ENCODE measurements around the gene TMEM17. TPM values are rescaled to one million over a fixed set of nuclear protein-coding genes. Genes with fewer than 3 reads are reported as not detected.
A peak's percentile ranks its signal among the peaks of the same experiment; 100 is the strongest.

The TMEM17 gene
- total RNA-seq, 1 donor from 2014 or later: 4.2 TPM

GRCh38 chr2:62460175-62460574 is 45.8 kb downstream of the TMEM17 start:
- Mint-ChIP-seq H3K36me3 (no peaks in the 10 kb centered on the region), H3K9me3 (no peaks in the 10 kb centered on the region), H3K27me3 (no peaks in the 10 kb centered on the region), H3K4me3 (no peak overlapping the region), H3K27ac (no peak overlapping the region), H3K4me1 (ENCODE audit: unreplicated experiment) (peaks cover 29% of the 10 kb centered on the region)
- no peak for TF ChIP-seq CTCF (conservative IDR thresholded peaks at IDR 0.05)
- DNase-seq (ENCODE audit: extremely low spot score, unreplicated experiment): no peak

DNA sequence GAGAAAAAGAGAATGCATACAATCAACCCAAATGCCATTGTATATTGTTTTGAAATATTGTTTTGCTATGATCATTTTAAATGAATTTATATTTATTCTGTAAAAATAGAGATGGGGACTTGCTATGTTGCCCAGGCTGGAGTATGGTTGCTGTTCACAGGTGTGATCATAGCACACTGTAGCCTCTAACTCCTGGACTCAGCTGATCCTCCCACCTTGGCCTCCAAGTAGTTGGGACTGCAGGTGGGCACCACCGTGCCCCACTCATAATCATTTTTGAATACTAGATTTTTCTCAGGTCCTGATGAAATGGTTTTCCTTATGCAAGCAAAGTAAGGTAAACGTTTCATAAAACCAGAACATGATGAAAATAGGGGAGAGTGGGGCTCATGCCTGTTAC is 46.3 kb downstream of the TMEM17 start:
- Mint-ChIP-seq H3K4me1 (ENCODE audit: unreplicated experiment) (peaks cover 25% of the 10 kb centered on the region), H3K27ac (no peak overlapping the region), H3K9me3 (no peaks in the 10 kb centered on the region), H3K27me3 (no peaks in the 10 kb centered on the region), H3K4me3 (no peak overlapping the region), H3K36me3 (no peaks in the 10 kb centered on the region)
- DNase-seq (ENCODE audit: extremely low spot score, unreplicated experiment): no peak
- TF ChIP-seq CTCF (conservative IDR thresholded peaks at IDR 0.05): no peak

- TF ChIP-seq CTCF (conservative IDR thresholded peaks at IDR 0.05): no peak
- no peak overlapping the region for H3K4me3 Mint-ChIP-seq
- no peaks in the 10 kb centered on the region for H3K36me3 Mint-ChIP-seq
- H3K27ac Mint-ChIP-seq: no peak overlapping the region
- H3K9me3 Mint-ChIP-seq: no peaks in the 10 kb centered on the region
- H3K4me1 Mint-ChIP-seq (ENCODE audit: unreplicated experiment): peaks cover 20% of the 10 kb centered on the region
- DNase-seq (ENCODE audit: extremely low spot score, unreplicated experiment): no peak
- no peaks in the 10 kb centered on the region for H3K27me3 Mint-ChIP-seq
Measured at GRCh38 chr2:62459106-62459505, 46.9 kb downstream of the TMEM17 start.

- peaks cover 18% of the 10 kb centered on the region for H3K4me1 Mint-ChIP-seq (ENCODE audit: unreplicated experiment)
- DNase-seq (ENCODE audit: extremely low spot score, unreplicated experiment): no peak
- no peaks in the 10 kb centered on the region for H3K36me3 Mint-ChIP-seq
- TF ChIP-seq CTCF (conservative IDR thresholded peaks at IDR 0.05): no peak
- no peaks in the 10 kb centered on the region for H3K27me3 Mint-ChIP-seq
- no peaks in the 10 kb centered on the region for H3K9me3 Mint-ChIP-seq
- no peak overlapping the region for H3K4me3 Mint-ChIP-seq
- peak overlapping the region; percentile 9 for H3K27ac Mint-ChIP-seq
Measured at GRCh38 chr2:62458671-62459081, 47.3 kb downstream of the TMEM17 start.

GRCh38 chr2:62458206-62458641 is 47.8 kb downstream of the TMEM17 start:
- TF ChIP-seq CTCF (conservative IDR thresholded peaks at IDR 0.05): no peak
- H3K27ac Mint-ChIP-seq: peak overlapping the region; percentile 9
- peaks cover 14% of the 10 kb centered on the region for H3K4me1 Mint-ChIP-seq (ENCODE audit: unreplicated experiment)
- no peaks in the 10 kb centered on the region for H3K36me3 Mint-ChIP-seq
- H3K4me3 Mint-ChIP-seq: no peak overlapping the region
- H3K9me3 Mint-ChIP-seq: no peaks in the 10 kb centered on the region
- no peaks in the 10 kb centered on the region for H3K27me3 Mint-ChIP-seq
- no peak for DNase-seq (ENCODE audit: extremely low spot score, unreplicated experiment)

DNA sequence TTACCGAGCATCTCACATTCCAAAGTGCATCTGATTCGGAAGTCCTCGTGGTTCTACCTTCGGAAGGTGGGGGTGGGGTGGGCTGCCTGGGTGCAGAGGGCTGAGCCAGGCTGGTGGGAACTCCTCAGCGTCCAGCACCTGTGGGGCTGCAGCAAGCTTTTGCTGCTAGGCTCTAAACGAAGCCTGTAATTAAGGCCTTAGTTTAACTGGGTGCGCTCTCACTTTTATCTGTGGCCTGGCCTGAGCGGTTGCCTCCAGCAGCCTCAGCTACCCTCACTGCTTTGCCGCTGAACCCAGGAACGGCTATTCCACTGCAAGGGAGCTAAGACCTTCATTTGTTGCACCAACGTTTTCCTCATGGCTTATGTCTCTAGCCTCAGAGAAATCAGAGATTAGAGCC is 48.4 kb downstream of the TMEM17 start:
- Mint-ChIP-seq H3K27me3 (no peaks in the 10 kb centered on the region), H3K4me1 (ENCODE audit: unreplicated experiment) (peaks cover 7% of the 10 kb centered on the region), H3K4me3 (peak overlapping the region; percentile 78), H3K9me3 (no peaks in the 10 kb centered on the region), H3K36me3 (no peaks in the 10 kb centered on the region), H3K27ac (peak overlapping the region; percentile 9)
- no peak for DNase-seq (ENCODE audit: extremely low spot score, unreplicated experiment)
- TF ChIP-seq CTCF (conservative IDR thresholded peaks at IDR 0.05): no peak

Measured in type B pancreatic cell (in vitro differentiated cells).